ENCODE data around the gene ETV6. TPM values are rescaled to one million over a fixed set of nuclear protein-coding genes. Genes with fewer than 3 reads are reported as not detected.

The ETV6 gene
- total RNA-seq, 1 experiment from 2014 or later: 2.2 TPM

DNA sequence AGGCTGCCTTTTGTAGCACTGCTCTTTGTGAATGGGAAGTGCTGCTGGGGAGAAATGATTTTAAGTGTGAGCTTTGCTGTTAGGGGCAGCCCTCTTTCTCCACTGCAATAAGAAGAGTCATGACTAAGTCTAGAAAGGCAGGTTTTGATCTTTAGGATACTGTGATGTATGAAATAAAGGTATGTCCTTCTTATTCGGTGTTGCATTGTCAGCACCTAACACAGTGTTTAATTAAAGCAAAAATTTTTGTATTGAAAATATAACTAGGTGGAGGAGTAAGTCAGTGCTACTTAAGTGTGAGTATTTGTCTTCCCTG is 81.5 kb downstream of the ETV6 start:
- no peak for DNase-seq (ENCODE audit: extremely low read depth, low read depth)

DNA sequence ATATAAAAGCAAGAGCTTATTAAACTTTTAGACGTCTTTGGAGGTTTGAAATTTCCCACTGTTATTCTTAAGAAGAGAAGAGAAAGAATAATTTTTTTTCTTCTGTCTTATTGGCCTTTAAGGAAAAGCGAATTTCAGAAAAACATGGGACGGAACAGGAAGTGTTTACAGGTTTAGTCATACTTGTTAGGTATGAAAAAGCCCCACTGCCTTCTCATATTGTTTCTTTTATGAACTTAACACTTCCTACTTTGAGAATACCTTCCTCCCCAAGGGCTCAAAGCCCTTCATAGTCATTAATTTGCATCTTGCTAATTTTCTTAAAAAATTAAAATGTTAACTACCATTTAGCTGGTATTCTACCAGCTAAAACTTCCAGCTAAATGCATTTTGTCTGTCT is 82.0 kb downstream of the ETV6 start:
- no peak for DNase-seq (ENCODE audit: extremely low read depth, low read depth)

DNA sequence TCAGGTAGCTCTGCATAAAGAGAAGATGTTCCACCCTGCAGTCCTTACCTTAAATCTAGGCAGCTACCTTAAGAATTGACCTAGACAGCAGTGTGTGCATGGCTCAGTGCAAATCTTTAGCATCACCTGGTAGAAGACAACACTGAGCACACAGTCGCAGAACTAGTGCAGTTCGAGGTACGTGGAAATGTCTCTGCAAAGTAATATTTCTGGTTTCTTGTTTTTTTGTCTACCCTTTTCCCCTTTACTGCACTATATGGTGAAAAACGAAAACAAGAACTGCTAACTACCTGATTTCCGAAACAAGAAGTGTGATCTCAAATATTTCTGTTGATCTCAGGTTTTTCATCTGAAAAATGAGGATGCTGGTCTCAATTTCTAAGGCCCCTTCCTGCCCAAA is 82.5 kb downstream of the ETV6 start:
- no peak for DNase-seq (ENCODE audit: extremely low read depth, low read depth)

DNA sequence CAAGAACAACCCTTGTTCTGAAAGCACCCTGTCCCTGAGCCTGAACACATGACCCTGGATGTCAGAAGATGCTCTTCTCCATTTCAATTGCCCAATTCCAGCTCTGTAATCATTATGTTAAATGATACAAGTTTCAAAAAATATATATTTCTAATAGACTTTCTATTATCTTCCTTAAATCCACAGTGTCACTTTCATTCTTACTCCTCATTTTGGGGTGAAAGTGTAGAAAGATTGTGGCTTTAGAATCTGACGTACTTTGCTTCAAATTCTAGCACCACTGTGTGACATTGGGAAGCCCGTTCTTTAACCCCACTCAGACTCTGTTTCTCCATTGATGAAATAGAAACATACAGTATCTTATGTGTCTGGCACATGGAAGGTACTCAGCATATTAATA is 83.2 kb downstream of the ETV6 start:
- DNase-seq (ENCODE audit: extremely low read depth, low read depth): no peak

DNA sequence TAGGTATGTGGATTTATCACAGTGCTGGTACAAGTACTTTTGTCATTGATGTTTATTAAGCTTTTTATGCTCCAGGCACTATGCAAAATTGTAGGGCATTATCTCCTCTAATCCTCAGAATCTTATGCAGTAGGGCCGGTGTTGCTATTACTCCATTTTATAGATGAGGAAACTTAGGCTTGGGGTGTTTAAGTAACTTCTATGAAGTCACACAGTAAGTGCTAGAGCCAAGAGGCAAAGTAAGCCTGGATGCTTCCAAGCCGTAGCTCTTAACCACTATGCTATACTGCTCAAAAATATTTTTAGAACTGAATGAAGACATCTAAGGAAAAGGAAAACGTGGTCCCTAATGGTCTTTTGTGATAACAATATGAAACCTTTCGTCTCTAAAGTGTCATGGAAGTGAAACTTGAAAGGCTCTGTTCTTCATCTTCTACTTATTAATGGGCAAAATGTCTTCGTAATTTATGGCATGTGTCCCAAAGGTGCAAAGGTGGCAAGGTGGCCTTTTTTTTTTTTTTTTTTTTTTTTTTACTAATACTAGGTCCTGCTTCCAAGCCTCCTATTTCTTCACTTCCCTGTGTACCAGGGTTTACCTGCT is 85.2 kb downstream of the ETV6 start:
- DNase-seq (ENCODE audit: extremely low read depth, low read depth): no peak

DNA sequence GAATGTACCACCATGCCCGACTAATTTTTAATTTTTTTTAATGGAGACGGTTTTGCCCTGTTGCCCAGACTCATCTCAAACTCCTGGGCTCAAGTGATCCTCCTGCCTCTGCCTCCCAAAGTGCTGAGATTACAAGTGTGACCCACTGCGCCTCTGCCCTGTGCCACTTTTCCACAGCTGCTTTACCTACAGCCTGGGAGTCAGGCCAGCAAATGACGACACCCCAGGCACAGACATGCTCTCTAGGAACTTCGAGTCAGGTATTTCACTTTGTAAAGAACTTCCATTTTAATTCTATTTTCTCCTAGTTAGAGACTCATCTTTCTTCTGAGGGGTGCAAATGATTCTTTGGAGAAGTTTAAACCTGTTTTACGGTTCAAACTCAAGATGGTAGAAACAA is 89.0 kb downstream of the ETV6 start:
- DNase-seq (ENCODE audit: extremely low read depth, low read depth): no peak

DNA sequence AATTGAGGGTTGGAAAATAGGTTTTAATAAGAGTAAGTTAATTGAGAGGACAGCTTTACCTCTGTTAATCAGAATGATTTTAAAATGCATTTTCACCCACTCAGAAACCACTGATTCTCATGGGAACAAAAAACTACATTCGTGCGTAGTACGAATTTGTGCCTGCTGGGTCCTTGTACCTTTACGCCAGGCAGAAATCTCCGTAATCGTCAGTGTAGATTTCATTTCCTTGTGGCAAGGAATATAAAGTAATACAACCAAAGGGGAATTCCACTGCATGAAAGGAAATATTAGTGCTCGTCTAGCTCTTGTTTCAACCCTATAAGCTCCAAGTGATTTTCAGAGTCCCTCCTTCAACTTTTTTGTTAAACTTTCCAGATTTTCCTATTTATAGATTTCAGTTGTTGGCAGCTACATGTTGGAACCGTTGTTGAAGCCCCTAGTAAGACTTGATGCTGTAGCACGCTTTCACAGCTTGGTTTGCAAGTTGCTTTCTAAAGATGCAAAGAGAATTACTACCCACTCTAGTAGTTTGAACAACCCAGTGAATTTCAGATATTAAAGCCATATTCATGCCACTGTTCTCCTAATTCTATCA is 90.6 kb downstream of the ETV6 start:
- no peak for DNase-seq (ENCODE audit: extremely low read depth, low read depth)

DNA sequence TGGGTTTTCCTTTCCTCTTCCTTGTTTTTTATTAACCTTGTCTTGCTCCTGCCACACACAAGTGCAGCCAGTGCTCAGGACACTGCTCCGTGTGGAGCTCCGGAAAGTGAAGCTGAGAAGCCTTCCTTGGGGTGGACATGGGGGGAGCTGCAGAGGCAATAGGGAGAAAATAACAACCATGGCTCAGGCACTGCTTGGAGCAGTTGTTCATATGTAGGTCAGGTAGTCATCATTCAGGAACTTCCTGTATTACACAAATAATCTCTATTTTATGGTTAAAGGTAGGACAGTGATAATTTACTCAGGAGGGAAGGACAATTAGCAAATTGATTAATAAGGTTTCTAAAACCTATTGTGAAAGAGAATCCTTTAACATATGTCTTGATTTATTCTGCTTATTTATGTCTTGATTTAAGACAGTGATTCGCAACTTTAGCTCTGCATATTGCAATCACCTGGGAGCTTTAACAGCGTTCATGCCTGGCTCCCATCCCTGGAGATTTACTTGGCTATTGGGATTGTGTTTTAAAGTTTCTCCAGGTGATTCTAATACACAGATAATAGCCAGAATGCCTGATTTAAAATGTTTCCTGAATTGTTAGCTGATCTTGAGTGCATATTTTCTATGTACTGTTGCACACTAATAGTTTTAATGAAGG is 92.1 kb downstream of the ETV6 start:
- DNase-seq (ENCODE audit: extremely low read depth, low read depth): no peak

DNA sequence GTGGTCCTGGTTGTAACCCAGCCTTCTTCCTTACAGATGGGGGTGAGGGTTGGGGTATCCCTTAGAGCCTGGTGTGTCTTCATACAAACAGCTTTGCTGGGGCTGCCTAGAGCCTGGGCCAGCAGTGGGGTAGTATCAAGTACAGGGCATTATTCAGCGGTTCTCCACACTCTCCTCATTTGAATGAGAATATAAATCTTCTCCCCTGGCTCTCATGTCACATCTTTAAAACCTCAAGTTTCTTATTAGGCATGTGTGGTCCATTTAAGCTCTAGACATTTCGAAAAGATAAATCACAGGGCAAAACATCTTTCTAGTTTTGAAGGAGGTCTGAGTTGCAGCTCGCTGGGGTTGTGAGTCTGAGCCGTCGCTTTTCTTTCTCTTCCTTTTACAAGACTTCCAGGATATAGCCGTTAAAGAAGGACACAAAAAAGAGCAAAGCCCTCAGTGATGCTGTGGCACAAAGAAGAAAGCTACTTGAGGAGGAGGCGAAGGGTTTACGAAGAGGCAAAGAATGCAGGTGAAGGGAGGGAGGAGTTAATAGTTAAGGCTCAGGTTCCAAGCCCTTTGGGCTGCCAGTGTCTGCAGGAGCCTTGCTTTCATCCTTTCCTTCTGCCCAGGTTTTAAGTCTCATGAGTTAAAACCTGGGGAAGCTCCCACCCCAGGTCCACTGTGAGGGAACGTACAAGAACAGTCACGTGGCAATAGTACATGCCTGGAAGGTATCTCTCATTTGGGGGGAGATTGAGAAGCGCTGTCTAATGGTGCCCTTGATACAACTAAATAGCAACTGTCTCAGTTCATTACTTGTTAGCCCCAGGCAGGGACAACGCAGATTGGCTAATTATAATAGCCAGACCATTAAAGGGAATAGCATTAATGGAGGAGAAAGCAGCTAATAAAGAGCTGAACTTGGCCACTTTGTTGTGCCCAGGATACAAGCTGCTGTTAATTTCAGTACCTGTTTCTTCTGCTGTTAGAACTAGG is 94.2 kb downstream of the ETV6 start:
- no peak for DNase-seq (ENCODE audit: extremely low read depth, low read depth)

DNA sequence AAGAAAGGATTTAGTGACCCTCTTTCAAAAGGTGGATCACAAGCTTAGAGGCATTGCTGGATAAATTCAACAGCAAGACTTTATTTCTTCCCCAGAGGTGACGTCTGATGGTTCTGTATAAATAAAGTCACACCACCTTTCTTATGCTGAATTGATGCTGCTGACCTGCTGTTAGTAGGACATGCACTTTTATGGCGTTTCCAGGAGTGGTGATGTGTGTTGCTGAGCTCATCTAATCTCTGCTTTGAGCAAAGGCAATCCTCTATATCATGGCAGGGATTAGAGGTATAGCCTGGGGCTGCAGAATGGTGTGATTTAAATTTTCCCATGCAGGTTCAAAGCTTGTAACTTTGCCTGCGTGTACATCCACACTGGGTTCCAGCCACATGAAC is 94.9 kb downstream of the ETV6 start:
- no peak for DNase-seq (ENCODE audit: extremely low read depth, low read depth)

DNA sequence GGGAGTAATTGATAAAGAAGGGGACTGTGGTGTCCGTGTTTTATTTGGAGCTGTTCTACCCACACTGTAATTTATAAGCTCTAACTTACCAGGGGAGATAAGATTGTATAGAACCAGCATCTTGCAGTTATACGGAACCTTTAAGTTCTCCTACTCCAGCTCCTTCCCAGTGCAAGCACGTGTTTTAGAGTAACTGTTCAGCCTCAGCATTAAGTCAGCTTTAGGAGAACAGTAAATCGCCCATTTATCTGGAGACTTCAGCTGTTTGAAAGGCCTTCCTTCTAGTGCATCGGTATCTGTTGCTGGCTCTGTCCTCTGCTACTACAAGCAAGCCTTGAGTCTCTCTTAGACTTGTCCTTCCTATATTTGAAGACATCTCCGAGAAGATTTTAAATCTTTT is 95.6 kb downstream of the ETV6 start:
- no peak for DNase-seq (ENCODE audit: extremely low read depth, low read depth)

DNA sequence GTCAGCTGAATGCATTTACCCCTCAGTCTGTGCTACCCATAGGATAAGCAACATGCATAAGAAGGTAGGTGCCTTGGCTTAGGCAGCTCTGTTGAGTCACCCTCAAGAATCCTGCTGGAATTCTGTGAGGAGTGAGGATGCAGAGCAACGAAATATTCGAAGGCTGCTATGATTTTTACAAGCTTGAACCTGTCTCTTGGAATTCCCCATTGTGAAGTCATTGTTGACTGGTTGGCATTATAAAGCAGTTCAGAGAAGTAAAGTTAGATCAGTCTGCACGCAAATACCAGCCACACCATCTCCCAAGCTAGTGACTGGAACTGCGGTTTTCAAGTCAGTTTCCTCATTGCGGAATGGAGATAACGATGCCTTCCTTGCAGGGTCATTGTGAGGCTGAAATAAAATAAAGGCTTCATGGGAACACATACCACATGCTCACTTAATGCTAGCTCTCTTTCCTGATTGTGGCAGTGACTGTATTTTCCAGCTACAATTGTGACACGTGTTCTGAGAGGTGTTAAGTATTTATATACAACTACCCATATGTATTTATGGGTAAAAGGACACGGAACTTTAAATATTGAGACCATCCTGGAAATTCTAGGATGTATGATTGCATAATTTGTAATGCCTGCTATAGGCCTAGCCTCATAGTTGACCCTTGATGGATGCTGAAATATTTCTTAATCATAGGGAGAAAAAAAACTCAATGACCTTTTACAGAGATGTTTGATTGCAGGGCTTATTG is 96.7 kb downstream of the ETV6 start:
- no peak for DNase-seq (ENCODE audit: extremely low read depth, low read depth)

DNA sequence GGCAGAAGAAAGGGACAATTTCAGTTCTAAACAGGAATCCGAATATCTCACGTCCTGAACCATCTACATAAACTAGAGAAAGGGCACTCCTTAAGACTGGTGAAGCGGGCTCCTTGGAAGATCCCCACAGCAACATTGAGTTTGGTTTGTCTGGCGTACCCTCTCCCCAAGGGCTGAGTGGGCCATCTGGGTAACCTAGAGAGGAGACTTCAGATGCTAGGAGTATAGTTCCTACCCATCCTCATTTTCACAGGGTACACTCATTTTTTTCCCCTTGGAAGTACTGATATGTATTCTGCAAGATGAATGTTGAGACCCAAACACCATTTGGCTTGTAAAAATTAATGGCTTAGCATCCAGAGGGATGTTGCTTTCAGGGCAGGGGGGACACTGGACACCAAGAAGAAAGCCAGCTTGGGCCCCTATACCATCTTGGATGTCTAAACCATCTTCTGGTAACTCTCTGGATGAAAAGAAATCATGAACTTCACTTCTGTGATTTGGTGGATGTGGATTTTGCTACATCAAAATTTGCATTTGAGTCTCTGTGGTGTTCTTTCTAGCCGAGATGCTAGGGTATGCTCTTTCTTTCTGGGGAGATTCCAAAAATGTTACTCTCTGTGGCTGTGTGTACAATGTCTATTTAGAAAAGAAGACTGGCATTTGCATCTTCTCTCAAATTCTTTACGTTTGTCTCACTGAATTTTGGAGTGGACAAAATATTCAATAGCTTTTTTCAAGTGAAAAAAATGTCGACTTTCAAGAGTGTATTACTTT is 97.7 kb downstream of the ETV6 start:
- DNase-seq (ENCODE audit: extremely low read depth, low read depth): no peak

DNA sequence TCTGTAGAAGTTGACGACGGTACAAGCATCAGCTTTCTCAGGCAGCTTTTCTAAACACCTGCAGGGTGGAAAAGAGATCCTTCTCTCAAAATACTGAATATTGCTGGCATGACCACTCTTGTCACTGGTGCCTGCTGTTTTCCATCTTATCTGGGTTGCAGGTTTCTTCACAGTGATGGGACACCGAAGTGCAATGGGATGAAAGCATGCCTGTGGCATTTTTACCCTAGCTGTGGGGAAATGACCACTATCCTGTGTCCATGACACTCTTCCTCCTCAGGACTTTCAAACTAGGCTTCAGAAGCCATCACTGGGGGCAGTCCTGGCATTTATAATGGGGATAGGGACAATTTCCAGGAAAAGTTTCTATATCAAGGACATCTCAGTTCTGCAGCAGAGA is 98.5 kb downstream of the ETV6 start:
- DNase-seq (ENCODE audit: extremely low read depth, low read depth): no peak

DNA sequence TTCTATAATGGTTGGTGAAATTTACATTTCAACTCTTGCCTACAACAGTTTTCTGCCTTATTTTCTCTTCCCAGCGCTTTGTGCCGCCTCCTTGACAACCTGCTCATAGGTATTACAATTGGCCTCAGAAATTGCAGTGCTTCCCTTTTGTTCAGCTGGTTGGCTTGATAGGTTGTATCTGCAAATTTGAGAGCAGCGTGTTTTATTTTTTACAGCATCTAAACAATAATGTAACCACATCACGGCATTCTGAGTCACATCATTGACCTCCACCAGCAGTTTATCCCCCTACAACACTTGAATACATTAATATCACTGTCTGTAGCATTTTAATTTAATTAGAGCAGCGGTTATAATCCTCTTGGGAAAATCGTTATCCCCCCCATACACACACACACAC is 99.4 kb downstream of the ETV6 start:
- DNase-seq (ENCODE audit: extremely low read depth, low read depth): no peak

DNA sequence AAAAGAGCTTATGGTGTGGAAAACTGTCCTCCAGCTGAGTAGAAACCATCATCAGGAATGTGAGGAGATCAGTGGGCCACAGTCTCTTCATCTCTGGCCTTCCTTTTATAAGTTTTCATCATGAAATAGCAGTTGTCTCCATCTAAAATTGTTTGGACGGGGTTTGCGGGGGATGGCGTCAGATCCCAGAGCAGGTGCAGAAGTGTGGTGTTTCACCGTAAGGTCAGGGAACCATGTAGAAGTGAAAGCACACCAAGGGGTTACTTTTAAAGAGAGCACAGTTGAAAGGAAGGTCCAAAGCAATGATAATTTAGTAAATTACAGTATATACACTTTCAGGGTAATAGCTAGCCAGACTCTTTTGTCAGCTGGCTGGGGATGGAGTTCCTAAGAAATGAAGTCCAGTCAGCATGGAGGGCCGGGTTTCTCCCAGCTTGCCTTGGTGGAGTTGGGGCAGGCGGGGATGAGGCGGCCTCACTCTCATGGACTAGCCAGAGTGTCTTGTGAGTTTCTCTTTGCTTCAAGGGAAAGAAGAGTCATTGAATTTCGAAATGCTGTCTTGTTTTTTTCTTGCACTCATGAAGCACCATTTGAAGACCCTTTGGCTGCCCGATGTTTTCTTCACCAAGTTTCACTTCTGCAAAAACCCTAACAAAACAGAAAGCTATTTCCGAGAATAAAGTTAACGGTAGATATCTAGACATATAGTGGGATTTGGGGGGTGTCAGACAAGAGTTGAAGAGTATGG is 100.6 kb downstream of the ETV6 start:
- DNase-seq (ENCODE audit: extremely low read depth, low read depth): no peak

DNA sequence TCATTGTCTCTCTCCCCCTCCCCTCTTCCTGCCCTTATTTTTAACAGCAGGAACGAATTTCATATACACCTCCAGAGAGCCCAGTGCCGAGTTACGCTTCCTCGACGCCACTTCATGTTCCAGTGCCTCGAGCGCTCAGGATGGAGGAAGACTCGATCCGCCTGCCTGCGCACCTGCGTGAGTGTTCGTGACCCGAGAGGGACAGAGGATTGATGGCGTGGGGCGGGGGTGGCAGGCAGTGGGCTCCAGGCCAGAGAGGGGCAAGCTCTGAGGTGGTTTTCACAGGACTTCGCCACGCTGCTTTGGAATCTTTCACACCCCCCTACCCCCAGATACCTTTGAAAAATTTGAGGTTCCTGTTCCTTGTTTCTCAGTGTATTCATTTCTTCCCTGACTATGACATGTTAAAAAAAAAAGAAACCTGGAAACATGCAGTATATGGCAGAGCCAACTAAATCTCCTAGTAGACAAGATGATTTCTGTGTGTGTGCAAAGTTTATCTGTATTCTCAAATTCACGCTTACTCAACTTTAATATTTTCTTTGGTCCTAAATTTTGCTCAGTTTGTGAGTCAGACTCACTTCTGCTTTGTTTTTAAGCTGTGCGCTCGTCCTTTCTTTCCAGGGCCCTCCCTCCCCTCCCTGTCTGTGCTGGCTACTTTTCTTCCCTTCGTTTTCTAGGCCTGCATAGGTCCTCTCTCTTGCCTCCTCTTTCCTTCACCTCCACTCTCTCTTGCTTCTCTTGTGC is 103.1 kb downstream of the ETV6 start:
- DNase-seq (ENCODE audit: extremely low read depth, low read depth): no peak

DNA sequence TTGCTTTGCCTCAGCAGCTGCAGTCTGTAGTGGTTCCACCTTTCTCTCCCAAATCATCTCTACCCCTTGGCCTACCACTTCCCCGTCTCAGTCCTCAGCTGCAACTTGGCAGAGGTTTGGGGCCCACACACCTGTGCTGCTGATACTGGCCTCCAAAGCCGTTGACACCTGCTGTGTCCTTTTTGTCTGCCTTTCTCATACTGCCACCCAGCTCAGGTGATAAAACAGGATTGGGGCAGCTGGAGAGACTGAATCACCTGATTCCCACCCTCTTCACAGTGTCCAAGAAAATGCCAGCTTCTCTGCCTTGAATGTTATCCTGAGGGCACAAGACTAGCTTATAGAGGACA is 103.7 kb downstream of the ETV6 start:
- no peak for DNase-seq (ENCODE audit: extremely low read depth, low read depth)

DNA sequence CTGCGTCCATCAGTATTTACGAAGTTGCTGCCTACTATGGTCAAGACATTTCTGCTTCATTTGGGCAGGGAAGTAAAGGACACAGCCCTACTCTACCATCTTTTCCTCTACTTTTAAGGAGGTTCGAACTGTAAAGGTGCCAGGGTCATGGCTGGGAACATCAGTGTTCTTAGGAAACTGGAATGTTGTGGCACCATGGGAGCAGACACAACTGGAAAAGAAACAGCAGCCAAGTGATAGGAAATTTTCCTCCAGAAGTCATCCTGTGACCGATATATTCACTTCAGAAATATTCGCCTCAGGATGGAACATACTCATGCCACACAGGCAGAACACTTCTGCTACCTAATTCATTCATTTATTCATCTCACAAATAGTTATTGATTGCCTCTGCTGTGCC is 104.4 kb downstream of the ETV6 start:
- DNase-seq (ENCODE audit: extremely low read depth, low read depth): no peak

All from NCI-H460 (cell line).